Superior temporal gyrus (tissue), 1 donor: ENCODE data around the gene UBE4A.

Source experiments
- DNase-seq: peaks from one replicate; pipeline ENCODE4 v3.0.0-alpha.2; 2016; ENCODE audit errors: extremely low spot score

Gene UBE4A

GRCh38 chr11:118359295-118359958, at the start of gene UBE4A:
UBE4A (plus strand) TSS chr11:118359600; CDS start chr11:118365081, 5,481 bp downstream.
- peak; percentile 99 for DNase-seq

- no peak for DNase-seq
Measured at GRCh38 chr11:118310271-118310670, 49.1 kb upstream of the UBE4A start.

- no peak for DNase-seq
Measured at GRCh38 chr11:118310781-118311485, 48.5 kb upstream of the UBE4A start.

GRCh38 chr11:118311518-118311917, 47.9 kb upstream of the UBE4A start:
- DNase-seq, result no peak

- DNase-seq, result no peak
Measured at GRCh38 chr11:118312328-118312727, 47.1 kb upstream of the UBE4A start.

- no peak for DNase-seq
Measured at GRCh38 chr11:118313242-118313641, 46.2 kb upstream of the UBE4A start.

GRCh38 chr11:118314988-118315411, 44.4 kb upstream of the UBE4A start:
- no peak for DNase-seq

- DNase-seq, result no peak
Measured at GRCh38 chr11:118318124-118318523, 41.3 kb upstream of the UBE4A start.

- no peak for DNase-seq
Measured at GRCh38 chr11:118318581-118319336, 40.6 kb upstream of the UBE4A start.

- DNase-seq, result no peak
Measured at GRCh38 chr11:118319337-118319707, 40.1 kb upstream of the UBE4A start.

GRCh38 chr11:118320515-118320914, 38.9 kb upstream of the UBE4A start:
- DNase-seq, result no peak

GRCh38 chr11:118321386-118322082, 37.9 kb upstream of the UBE4A start:
- DNase-seq, result no peak

- no peak for DNase-seq
Measured at GRCh38 chr11:118322721-118323120, 36.7 kb upstream of the UBE4A start.

- DNase-seq, result no peak
Measured at GRCh38 chr11:118325283-118325682, 34.1 kb upstream of the UBE4A start.

- no peak for DNase-seq
Measured at GRCh38 chr11:118328745-118329144, 30.7 kb upstream of the UBE4A start.

- DNase-seq, result no peak
Measured at GRCh38 chr11:118334745-118335144, 24.7 kb upstream of the UBE4A start.

GRCh38 chr11:118338637-118339061, 20.8 kb upstream of the UBE4A start:
- DNase-seq, result no peak

- DNase-seq, result no peak
Measured at GRCh38 chr11:118339281-118339961, 20.0 kb upstream of the UBE4A start.

GRCh38 chr11:118340449-118340848, 19.0 kb upstream of the UBE4A start:
- DNase-seq, result no peak

- DNase-seq, result no peak
Measured at GRCh38 chr11:118341261-118341660, 18.1 kb upstream of the UBE4A start.

- DNase-seq, result no peak
Measured at GRCh38 chr11:118341815-118342489, 17.4 kb upstream of the UBE4A start.
